ENCODE measurements around the gene ZNF398. TPM values are rescaled to one million over a fixed set of nuclear protein-coding genes. Genes with fewer than 3 reads are reported as not detected.
A peak's percentile ranks its signal among the peaks of the same experiment; 100 is the strongest.
"Not testable (repeated sequence)": the region's sequence is repeated elsewhere in the genome, so short reads cannot be mapped to it uniquely, and the experiment has no call there.

Gene ZNF398, protein sequence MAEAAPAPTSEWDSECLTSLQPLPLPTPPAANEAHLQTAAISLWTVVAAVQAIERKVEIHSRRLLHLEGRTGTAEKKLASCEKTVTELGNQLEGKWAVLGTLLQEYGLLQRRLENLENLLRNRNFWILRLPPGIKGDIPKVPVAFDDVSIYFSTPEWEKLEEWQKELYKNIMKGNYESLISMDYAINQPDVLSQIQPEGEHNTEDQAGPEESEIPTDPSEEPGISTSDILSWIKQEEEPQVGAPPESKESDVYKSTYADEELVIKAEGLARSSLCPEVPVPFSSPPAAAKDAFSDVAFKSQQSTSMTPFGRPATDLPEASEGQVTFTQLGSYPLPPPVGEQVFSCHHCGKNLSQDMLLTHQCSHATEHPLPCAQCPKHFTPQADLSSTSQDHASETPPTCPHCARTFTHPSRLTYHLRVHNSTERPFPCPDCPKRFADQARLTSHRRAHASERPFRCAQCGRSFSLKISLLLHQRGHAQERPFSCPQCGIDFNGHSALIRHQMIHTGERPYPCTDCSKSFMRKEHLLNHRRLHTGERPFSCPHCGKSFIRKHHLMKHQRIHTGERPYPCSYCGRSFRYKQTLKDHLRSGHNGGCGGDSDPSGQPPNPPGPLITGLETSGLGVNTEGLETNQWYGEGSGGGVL
- polyA plus RNA-seq (ENCODE audit: insufficient read length in 3 of 3), result 10 to 100 TPM; 14.2 to 14.8 (median 14.4) TPM

- peak in 2 of 3 donors; percentile 59 to 67 for DNase-seq (ENCODE audit: low read depth in 3 of 3, low spot score in 2 of 3)
Measured at GRCh38 chr7:149147072-149147751, at the start of gene ZNF398. Gene ZNF398 (plus strand): TSS chr7:149147453. CDS start chr7:149147743, 290 bp downstream.

- no peak for DNase-seq (ENCODE audit: low read depth in 3 of 3, low spot score in 2 of 3)
Measured at GRCh38 chr7:149099058-149099457, 48.2 kb upstream of the ZNF398 start.

- no peak for DNase-seq (ENCODE audit: low read depth in 3 of 3, low spot score in 2 of 3)
Measured at GRCh38 chr7:149100821-149101220, 46.4 kb upstream of the ZNF398 start.

- DNase-seq (ENCODE audit: low read depth in 3 of 3, low spot score in 2 of 3), result no peak
Measured at GRCh38 chr7:149102666-149103065, 44.6 kb upstream of the ZNF398 start.

- DNase-seq (ENCODE audit: low read depth in 3 of 3, low spot score in 2 of 3), result no peak
Measured at GRCh38 chr7:149103424-149103823, 43.8 kb upstream of the ZNF398 start.

GRCh38 chr7:149104214-149104613, 43.0 kb upstream of the ZNF398 start:
- no peak for DNase-seq (ENCODE audit: low read depth in 3 of 3, low spot score in 2 of 3)

DNA sequence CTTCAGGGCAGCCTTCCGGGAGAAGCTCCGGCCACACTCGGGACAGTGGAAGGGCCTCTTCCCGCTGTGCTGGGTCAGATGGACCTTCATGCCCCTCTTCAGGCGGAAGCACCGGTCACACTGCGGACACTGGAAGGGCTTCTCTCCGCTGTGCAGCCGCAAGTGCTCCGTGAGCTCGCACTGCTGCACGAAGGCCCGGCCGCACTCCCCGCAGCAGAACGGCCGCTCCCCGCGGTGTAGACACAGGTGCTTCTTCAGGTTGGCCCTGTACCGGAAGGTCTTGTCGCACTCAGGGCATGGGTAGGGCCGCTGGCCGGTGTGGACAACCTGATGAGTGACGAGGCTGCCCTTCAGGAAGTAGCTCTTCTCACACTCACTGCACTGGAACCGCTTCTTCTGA, 42.5 kb upstream of the ZNF398 start:
- no peak for DNase-seq (ENCODE audit: low read depth in 3 of 3, low spot score in 2 of 3)

DNA sequence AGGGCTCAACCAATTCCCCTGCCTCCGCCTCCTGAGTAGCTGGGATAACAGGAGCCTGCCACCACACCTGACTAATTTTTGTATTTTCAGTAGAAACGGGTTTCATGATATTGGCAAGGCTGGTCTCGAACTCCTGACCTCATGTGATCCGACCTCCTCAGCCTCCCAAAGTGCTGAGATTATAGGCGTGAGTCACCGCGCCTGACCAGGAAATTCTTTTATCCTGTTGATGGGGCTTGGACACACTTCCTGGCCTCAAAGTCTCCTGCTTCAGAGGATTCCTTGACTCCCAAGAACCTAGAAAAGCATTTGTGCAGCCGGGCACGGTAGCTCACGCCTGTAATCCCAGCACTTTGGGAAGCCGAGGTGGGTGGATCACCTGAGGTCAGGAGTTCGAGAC, 37.3 kb upstream of the ZNF398 start:
- DNase-seq (ENCODE audit: low read depth in 3 of 3, low spot score in 2 of 3), result no peak

- no peak for DNase-seq (ENCODE audit: low read depth in 3 of 3, low spot score in 2 of 3)
Measured at GRCh38 chr7:149125189-149125862, 21.9 kb upstream of the ZNF398 start.

DNA sequence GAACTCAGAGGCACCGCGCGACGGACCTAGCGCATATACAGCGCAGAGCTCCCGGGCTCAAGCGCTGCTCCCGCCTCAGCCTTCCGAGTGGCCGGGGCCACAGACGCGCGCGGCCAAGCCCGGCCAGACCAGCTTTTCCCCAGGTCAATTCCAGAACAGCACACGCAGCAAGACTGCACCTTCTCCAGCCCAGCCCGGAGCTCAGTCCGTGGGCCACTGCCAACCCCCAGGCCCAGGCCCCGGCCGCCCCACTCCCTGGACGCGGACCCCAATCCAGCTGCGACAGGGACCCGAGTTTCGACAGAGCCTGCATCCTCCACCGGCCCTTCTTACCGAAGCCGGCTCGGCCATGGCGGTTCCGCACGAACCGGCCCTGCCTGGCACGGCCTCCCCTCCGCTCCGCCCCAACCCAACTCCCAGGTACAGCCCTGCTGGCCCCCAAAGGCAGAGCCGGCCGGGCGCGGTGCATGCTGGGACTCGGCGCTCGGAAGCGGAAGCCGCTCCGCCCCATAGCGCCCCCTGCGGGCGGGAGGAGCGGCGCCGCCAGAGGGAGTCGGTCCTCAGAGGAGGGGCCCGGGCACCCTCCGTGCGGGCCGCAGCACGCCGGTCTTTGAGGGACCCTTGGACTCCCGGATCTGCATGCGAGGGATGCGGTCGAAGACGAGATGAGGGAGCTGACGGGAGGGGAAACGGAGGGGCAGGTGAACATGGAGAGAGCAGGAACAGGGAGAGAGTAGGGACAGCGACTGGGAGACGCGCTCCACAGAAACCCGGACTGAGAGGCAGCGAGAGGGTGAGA, 21.2 kb upstream of the ZNF398 start, which contains the start of gene ZNF425:
ZNF425 (minus strand) TSS at position 462 of the 799 bp plus-strand sequence; CDS start at position 351, 111 bp downstream.
- peak; percentile 79 to 89 (median 86) for DNase-seq (ENCODE audit: low read depth in 3 of 3, low spot score in 2 of 3)

- DNase-seq (ENCODE audit: low read depth in 3 of 3, low spot score in 2 of 3), result peak in 1 of 3 donors; percentile 23
Measured at GRCh38 chr7:149126662-149127266, 20.5 kb upstream of the ZNF398 start.

DNA sequence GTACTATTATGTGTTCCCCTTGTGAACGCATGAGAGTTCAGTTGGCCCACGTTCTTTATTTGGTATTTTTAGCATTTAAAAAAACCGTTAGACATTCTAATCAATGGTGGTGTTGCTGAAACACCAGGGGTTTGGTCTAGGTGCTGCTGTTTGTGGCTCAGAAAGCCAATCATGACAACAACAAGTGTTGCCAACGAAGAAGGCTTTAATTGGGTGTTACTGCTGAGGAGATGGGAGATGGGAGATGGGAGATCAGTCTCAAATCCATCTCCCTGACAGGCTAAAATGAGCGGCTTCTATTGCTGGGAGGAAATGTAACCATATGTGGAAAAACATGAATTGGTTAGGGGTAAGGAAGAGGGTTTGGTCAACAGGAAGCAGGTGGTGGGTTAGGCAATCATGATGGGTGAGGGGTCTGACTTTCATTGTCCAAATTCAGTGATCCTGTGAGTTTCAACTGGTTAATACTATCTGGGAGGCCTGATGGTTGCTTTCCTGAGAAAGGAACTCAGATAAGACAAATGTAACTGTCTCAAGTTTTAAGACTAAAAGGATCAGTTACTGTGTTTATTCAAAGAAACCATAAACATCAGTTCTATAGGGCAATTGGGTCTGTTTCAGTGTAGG, 16.6 kb upstream of the ZNF398 start:
- DNase-seq (ENCODE audit: low read depth in 3 of 3, low spot score in 2 of 3), result no peak

DNA sequence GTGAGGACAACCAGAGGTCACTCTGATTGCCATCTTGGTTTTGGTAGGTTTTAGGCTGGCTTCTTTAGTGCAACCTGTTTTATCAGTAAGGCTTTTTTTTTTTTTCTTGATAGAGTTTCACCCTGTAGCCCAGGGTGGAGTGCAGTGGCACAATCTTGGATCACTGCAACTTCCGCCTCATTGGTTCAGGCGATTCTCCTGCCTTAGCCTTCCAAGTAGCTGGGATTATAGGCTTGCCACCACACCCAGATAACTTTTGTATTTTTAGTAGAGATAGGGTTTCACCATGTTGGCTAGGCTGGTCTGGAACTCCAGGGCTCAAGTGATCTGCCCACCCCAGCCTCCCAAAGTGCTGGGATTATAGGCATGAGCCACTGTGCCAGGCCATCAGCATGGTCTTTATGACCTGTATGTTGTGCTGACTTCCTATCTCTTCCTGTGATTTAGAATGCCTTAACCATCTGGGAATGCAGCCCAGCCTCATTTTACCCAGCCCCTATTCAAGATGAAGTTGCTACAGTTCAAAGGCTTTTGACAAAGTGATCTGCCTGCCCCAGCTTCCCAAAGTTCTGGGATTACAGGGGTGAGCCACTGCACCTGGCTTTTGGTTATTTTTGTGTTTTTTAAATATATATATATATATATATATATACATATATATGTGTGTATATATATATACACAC, 14.1 kb upstream of the ZNF398 start:
- no peak for DNase-seq (ENCODE audit: low read depth in 3 of 3, low spot score in 2 of 3)

GRCh38 chr7:149136118-149136517, 11.1 kb upstream of the ZNF398 start:
- DNase-seq (ENCODE audit: low read depth in 3 of 3, low spot score in 2 of 3), result no peak

- DNase-seq (ENCODE audit: low read depth in 3 of 3, low spot score in 2 of 3), result no peak
Measured at GRCh38 chr7:149140831-149141230, 6.4 kb upstream of the ZNF398 start.

- DNase-seq (ENCODE audit: low read depth in 3 of 3, low spot score in 2 of 3), result no peak
Measured at GRCh38 chr7:149141893-149142292, 5.4 kb upstream of the ZNF398 start.

GRCh38 chr7:149144436-149144922, 2.8 kb upstream of the ZNF398 start:
- DNase-seq (ENCODE audit: low read depth in 3 of 3, low spot score in 2 of 3), result not testable (repeated sequence)

All from right renal cortex interstitium (tissue), 3 donors.